CD4-positive, alpha-beta T cell treated with Interferon gamma for 1 hour (primary cell): Measurements from ENCODE around the gene PCGF3.
"Not testable (repeated sequence)": the region's sequence is repeated elsewhere in the genome, so short reads cannot be mapped to it uniquely, and the experiment has no call there.

ENCODE experiments used
- DNase-seq: peaks from one replicate; pipeline ENCODE4 v3.0.0-alpha.2; 2020

Gene PCGF3

DNA sequence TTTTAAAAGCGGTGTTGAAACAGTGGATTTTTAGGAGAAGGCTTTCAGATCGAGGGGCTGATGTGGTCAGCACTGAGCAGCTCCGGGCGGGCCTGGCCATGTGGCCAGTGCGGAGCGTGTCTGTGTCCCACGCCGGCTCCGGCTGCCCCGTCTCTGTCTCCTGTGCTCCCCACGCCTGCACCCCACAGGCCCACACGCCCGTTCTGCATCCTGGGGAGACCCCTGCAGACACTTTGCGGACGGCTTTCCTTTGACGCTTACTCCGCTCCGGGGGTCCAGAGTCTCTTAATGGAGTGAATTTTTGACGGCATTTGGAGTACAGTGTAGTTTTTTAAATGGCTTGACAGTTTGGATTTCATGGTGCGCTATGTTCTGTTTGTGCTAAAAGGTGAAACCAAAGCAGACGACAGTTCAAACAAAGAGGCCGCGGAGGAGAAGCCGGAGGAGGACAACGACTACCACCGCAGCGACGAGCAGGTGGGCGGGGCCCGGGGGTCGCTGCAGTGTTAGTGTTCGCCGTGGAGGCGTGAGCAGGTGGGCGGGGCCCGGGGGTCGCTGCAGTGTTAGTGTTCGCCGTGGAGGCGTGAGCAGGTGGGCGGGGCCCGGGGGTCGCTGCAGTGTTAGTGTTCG lies 38.7 kb downstream of the PCGF3 start:
- DNase-seq: no peak

DNA sequence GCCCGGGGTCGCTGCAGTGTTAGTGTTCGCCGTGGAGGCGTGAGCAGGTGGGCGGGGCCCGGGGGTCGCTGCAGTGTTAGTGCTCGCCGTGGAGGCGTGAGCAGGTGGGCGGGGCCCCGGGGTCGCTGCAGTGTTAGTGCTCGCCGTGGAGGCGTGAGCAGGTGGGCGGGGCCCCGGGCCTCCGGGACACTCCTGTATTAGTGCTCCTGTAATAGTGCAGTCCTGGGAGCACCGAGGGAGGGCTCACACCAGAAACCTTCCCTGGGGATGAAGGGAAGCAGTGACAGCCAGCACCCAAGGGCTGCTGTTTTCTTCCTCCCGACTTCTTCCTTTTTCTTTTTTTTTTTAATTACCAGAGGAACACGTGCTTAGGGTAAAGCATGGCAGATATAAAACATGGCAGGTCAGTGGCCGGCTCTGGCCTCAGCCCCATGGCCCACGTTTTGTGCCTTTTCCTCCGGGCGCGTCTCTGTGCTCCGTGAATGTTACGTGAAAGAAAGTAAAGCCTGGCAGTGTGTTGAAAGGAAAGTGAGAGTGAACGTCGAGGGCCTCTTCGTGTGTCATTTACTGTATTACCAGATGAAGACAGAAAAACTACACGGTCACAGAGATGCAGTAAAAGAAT lies 42.0 kb downstream of the PCGF3 start:
- no peak for DNase-seq

DNA sequence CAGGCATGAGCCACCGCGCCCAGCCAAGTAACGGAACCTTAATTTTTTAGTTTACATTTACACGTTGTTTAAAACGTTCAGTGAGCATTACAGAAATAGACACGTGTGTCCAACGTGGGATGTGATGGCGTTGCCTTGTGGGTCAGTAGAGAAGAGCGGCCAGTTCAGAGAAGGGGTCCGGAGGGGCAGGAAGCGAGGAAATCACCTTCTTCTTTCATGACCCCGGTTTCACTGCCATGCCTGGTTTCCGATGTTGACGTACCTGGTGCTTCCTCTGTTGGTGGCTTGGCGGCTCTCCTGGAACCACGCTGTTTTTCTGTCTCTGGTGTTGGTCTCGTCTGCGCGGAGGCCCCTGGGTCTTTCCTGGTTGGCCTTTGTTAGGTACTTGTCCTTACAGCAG lies 42.8 kb downstream of the PCGF3 start:
- DNase-seq: no peak

DNA sequence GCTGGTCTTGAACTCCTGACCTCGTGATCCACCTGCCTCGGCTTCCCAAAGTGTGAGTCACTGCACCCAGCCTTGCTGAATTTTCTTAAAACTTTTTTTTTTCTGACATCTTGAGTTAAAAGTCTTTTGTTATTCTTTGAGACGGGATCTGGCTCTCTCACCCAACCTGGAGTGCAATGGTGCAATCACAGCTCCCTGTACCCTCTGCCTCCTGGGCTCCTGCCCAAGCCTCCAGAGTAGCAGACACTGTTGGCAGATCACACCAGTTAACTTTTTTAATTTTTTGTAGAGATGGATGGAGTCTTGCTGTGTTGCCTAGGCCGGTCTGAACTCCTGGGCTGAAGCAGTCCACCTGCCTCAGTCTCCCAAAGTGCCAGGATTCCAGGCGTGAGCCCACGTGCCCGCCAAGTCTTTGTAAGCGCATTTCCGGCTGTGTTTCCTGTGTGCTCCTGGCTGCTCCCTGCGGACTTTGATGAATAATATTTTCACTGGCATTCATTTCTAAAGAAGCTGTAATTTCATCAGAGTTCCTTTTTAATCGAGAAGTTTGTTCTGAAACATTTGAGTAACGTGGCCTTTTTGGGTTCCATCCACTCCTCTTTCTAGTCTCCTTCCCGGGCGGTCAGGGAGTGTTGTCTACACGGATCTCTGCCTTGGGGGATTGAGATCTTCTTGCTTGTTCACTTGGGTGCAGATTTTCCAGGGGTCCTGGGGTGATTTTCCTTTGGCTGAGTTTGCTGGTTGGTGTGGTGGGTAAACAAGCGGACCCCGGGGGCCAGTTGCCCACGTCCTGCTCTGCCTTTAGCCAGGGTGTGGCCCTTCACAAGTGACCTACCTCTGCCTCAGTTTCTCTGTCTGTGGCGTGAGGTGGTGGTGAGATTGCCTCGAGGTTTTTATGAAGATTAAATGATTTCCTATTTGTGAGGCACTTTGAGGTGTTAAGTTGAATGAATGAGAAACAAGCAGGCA lies 44.4 kb downstream of the PCGF3 start:
- no peak for DNase-seq

DNA sequence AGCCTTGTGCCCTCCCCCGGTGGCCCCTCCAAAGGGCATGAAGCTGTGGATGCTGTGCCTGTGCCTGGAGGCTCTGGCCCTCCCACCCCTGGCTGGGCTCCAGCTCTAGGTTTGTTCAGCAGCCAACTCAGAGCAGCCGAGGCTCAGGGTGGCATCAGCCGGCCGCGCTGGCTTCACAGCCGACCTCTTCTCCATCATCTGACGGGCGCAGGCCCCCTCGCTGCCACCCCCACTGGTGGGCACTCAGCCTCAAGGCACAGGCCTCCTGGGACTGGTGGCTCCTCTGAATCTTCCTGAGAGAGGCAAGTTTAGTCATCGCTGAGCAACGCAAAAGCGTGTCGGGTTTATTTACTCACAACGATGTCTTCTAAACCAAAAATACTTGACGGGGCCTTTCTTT lies 46.0 kb downstream of the PCGF3 start:
- no peak for DNase-seq

DNA sequence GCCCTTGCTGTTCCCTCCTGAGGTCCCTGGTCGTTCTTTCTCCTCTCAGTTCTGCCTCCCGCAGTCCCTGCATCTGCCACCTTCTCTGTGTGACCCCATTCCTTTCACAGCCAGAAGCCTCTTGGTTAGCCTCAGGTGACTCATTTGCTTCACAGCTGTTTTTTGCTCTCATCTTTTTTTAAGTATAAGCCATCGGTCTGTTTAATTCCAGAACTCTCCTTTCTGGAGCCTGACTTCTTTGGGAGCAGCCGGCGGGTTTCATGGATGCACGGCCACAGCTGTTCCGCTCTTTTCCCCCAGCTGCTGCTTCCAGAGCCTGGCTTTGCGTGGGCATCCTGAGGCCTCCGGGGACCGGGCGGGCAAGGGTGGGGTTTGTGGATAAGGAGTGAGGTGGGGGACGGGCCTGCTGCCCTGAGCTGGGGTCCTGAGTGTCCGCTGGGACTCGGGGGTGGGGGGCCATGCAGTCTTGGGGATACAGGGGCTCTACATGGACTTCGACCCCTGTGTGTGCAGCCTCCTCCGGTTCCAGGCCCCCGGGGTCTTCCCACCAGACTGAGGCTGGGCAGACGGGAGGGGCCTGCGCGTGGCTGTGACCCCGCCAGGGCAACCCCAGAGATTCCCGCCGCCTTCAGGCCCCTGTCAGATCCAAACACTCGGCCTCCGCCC lies 46.7 kb downstream of the PCGF3 start:
- DNase-seq: no peak

DNA sequence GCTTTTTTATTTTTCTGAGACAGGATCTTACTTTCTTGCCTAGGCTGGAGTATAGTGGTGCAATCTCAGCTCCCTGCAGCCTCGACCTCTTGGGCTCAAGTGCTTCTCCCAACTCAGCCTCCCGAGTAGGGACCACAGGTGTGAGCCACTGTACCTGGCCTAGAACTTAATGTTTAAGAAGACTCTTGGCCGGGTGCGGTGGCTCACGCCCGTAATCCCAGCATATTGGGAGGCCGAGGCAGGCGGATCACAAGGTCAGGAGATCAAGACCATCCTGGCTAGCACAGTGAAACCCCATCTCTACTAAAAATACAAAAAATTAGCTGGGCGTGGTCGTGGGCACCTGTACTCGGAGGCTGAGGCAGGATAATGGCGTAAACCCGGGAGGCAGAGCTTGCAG lies 47.6 kb downstream of the PCGF3 start:
- not testable (repeated sequence) for DNase-seq

DNA sequence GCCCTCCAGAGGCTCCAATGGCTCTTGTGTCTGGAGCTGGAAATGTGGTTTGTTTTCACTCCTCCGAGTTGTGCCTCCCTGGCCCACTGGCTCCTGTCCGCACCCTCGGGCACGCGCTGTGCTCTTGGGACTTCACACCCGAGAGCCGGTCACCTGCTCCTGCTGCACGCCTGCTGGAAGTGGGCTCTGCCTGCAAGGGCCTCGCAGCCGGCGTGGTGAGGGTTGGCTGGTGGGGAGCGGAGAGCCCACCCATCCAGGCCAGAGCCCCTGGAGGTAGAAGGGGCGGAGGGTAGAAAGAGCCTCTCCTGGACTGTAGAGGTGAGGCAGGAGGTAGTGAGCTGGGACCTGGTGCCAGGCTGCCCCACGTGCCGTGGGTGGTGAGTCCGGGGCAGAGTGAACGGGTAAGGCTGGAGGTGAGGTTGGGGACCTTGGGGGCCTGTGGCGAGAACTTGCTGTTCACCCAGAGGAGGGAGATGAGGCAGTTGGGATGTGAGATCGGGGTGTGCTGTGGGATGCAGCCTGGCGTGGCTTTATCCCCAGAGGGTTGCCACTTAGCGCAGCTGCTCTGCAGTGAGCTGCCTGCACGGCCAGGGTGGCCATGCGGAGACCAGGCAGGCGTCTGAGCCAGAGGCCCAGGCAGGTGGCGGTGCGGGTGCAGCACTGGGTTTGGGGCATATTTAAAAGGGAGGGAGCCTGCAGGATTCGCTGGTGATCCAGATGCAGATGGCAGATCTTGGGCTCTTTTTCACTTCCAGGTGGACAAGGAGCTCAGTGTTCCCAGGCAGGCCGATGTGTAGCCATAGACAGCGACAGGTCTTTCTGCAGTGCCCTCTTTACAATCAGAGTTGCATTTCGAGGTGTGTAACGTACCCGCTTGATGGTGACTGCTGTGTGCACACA lies 48.8 kb downstream of the PCGF3 start:
- DNase-seq: no peak

DNA sequence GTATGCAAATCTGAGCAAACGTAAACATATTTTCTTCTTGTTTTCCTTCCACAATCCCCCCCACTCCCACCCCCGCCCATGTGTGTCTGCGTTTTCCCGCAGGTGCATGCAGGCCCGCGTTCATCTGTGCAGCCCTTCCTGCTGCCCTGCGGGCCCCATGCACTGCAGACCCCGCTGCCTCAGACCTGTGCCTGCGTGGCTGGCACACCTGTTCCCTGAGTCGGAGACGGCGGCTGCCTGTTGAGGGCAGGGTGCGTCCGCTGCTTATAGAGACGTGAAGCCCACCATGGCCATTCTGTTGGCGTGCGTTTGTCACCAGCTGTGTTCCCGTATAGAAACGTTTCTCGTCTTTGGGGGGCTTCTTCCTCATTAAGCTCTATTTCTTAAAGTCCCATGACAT lies 51.5 kb downstream of the PCGF3 start:
- no peak for DNase-seq

DNA sequence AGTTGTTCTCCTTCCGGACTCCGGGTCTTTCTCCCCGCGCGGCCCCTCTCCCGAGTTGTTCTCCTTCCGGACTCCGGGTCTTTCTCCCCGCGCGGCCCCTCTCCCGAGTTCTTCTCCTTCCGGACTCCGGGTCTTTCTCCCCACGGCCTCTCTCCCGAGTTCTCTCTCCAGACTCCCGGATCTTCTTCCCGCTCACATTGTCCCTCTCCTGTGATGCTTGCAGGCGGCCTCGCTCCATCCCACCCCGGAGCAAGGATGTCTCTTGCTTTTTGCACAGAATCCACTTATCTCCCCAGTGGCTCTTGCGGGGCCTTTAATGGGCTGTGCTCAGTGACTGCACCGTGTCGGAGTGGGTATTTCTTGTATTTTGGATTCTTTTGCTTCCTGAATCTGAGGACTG lies 54.2 kb downstream of the PCGF3 start:
- not testable (repeated sequence) for DNase-seq

DNA sequence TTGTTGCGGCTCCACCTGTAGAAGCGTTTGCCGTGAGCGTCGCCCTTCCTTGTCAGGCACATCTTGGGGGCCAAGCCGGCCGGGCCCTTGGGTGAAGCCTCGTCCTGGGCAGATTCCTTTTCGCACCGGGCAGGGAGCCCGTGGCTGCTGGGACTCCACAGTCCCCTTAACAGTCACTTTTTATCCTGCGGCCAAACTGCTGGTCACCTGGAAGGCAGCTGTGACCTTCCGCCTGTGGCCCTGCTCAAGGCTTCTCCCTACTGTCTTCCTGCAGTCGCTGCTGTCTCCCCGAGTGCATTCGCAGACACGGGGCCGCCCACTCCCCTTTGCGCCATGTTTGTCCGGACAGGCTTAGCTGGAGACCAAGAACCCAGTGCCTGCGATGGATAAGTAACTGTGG lies 55.0 kb downstream of the PCGF3 start:
- no peak for DNase-seq

DNA sequence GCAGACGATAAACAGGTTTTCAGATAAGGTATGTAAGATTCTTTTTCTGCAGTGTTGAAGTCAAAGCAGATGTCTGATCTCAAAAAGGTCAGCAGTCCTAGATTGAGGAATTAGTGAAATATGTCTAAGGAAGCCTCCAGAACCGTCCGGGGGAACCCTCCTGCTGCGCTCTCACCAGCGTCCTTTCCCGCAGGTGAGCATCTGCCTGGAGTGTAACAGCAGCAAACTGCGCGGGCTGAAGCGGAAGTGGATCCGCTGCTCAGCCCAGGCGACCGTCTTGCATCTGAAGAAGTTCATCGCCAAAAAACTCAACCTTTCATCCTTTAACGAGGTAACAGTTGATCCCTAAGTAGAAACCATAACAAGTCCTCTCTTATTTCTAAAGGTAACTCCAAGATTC lies 55.5 kb downstream of the PCGF3 start:
- no peak for DNase-seq

DNA sequence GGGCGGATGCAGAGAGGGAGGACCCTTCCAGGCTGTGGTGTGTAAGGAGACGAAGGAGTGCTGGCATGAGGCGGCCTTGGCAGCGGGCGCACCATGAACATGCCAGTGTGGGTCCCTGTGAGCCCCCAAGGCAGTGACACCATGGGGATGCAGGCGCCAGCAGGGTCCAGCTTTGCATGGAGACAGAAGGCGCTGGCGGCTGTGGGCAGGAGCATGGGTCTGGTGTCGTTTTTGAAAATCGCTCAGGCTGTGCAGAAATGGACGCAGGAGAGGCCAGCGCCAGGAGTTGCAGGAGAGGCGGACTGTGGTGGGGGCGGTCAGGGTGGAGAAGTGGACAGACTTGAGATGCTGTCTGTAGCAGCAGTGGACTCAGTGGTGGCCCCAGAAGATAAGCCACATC lies 56.1 kb downstream of the PCGF3 start:
- DNase-seq: no peak

DNA sequence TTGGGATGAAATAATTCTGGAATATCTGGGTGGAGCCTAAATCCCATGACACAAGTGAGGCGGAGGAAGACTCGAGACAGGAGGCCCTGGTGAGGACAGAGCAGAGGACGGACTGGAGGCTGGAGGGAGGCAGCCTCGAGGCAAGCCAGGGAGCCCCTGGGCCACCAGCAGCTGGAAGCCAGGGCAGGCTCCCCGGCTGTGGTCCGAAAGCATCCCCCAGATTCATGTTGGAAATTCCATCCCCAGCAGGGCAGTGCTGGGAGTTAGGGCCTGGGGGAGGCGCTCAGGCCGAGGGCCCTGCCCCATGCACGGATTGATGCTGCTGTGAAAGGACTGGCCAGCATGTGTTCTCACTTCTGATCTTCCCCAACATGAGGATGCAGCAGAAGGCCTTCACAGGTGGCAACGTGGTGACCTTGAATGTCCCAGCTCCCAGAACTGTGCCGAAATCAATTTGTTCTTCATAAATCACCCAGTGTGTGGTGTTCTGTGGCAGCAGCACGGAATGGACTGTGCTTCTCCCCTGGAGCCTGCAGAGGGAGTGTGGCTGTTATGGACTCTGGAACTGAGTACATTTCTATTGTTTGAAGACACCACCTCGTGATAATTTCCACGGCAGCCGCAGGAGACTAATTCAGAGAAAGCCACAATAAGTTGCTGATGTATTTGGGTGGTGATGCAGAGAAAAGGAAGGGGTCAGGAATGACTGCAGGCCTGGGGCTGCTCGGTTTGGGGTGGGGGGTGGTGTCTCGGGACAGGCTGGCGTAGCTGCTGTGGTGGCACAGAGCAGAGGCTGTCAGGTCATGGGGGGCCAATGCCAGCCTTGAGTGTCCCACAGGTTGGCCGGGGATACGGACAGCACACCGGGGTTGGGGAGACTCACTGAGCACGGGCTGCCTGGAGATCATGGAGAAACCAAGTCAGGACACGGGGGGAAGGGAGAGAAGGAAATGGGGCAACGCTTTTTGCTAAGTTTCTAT lies 56.9 kb downstream of the PCGF3 start:
- no peak for DNase-seq

DNA sequence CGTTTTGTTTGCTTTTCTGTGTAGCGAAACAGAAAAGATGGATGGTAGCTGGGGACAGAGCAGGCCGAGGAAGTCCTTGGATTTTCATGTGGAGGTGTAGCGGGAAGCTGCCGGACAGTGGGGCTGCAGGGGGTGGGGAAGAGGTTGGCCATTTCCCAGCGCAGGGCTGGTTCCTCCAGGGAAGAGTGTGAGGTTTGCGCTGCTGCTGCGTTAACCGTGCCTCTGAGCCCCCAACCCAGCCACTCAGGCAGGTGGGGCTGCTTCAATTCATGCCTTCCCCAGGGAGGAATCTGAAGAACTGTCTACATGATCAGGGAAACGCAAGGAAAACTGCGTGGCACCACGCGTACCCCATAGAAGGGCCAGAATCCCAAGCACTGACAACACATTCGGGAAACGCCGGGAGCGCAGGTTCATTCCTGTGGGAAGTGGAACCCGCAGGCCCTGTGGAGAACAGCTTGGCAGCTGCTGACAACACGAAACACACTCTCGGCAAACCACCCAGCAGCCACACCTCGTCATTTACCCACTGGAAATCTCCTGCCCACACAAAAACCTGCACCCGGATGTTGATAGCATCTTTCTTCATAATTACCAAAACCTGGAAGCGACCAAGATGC lies 57.7 kb downstream of the PCGF3 start:
- no peak for DNase-seq

DNA sequence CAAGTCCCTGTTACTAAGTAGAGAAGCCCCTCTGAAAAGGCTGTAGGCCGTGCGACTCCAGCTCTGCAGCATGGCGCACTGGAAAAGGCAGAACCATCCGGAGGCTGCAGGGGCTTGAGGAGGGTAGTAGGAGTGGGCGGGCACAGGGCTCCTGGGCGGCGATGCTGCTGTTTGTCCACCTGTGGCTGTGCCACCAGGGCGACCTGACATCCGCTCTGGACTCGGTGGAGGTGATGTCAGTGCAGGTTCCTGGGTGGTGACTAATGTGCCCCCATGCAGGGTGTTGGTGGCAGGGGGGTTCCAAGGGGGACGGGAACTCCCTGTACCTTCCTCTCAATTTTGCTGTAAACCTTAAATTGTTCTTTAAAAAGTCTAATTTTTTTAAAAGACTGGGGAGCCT lies 58.3 kb downstream of the PCGF3 start:
- no peak for DNase-seq

DNA sequence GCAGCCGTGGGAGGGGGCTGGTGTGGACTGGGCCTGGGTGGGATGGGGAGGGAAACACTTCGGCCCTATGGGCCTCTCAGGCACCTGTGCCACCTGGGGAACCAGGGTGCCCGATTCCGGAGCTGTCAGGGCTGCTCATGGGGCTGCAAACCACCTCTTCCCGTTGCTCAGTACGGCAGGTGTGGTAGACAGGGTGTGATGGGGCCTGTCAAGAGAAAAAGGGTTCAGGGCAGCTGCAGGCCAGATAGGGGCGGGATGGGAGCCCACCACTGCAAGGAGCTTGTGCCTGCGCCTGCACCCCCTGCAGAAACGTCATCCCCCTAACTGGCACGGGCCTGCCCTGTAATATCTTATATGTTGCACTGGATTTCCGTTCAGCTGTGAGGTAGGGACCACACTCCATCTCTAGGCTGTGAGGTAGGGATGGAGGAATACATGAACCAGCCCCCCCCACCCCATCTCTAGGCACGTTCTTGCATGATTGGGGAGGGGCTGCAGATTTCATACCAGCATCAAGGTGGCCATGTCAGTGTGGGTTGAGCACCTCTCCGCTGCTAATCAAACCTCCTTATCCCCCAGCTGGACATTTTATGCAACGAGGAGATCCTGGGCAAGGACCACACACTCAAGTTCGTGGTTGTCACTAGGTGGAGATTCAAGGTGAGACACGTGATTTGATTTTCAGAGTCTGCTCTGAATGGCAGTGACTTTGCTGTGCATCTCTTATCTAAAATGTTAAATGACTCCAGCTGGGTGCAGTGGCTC lies 59.0 kb downstream of the PCGF3 start:
- DNase-seq: no peak

DNA sequence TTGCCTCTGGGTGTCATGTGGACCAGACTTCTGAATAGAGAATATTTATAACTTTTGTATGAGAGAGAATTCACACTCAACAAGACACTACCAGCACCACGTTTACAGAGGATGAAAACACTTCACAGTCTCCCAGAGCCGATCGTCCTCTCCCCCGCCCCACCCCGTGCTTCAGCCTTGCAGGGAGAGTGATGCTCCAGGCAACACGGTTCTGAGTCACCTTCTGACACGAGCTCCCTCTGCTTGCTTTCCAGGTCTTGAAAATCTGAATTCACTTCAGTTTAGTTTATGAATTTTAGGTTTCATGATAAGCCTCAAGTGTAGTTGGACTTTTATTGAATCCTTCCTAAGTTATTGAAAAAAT lies 60.5 kb downstream of the PCGF3 start:
- DNase-seq: no peak

DNA sequence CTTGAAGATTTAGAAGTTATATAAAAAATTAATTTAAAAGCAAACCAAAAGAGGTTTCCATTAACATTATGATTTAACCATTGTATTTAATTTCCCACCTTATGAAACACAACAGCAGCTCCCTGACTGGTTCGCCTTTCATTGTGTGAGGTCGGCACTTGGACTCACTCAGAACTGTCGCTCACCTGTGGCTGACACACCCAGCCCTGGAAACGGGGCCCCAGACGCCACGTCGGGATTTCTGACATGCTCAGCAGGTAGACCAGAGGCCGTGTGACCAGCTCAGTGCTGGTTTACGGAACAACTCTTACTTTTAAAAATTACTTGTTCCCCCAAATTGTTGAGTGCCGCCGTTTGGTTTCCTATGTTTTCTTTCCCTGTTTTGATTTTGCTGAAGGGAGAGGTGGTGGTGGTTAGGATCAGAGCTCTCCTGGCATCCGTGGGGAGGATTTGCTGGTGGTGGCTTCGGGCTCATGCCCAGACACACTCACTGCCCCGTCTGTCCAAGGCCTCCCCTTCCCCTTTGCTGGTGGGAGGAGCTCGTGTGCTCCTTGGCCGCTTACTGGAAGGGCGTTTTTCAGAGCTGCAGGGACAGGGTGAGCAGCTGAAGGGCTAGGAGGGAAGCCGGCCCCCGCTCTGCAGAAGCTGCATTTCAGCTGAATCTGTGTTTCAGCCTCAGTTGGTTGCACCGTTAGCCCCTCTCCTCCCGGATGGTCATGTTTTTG lies 61.1 kb downstream of the PCGF3 start:
- no peak for DNase-seq
